Smooth muscle cell (in vitro differentiated cells): Measurements from ENCODE around the gene STRIP1. TPM values are rescaled to one million over a fixed set of nuclear protein-coding genes. Genes with fewer than 3 reads are reported as not detected.

ENCODE experiments used
- DNase-seq: peaks from one replicate; lab custom pipeline; 2025; ENCODE audit not compliant: unreplicated experiment; lab: John Stamatoyannopoulos, UW
- H2AFZ ChIP-seq: fragments of 200-600 bp; sonication (generic); 2 replicates; pipeline ENCODE4 v1.6.0; 2016; ENCODE audit warnings: antibody characterized with exemption, low read depth, mild to moderate bottlenecking
- H3F3A ChIP-seq: fragments of 200-600 bp; sonication (generic); 2 replicates; pipeline ENCODE4 v1.6.0; 2017; ENCODE audit warnings: antibody characterized with exemption, low read depth
- H3K27ac ChIP-seq: fragments of 200-600 bp; sonication (generic); 2 replicates; pipeline ENCODE4 v1.5.1; 2016; ENCODE audit warnings: low read depth, mild to moderate bottlenecking
- H3K27me3 ChIP-seq: fragments of 200-600 bp; sonication (generic); 2 replicates; pipeline ENCODE4 v1.6.1; 2016; ENCODE audit warnings: low read depth, mild to moderate bottlenecking
- H3K36me3 ChIP-seq: fragments of 200-600 bp; sonication (generic); 2 replicates; pipeline ENCODE4 v1.5.1; 2016; ENCODE audit warnings: low read depth
- H3K4me1 ChIP-seq: fragments of 200-600 bp; sonication (generic); 2 replicates; pipeline ENCODE4 v1.5.1; 2016; ENCODE audit warnings: low read depth
- H3K4me2 ChIP-seq: fragments of 200-600 bp; sonication (generic); 2 replicates; pipeline ENCODE4 v1.6.0; 2016; ENCODE audit warnings: mild to moderate bottlenecking
- H3K4me3 ChIP-seq: fragments of 200-600 bp; sonication (generic); 2 replicates; pipeline ENCODE4 v1.5.1; 2016; ENCODE audit warnings: mild to moderate bottlenecking
- H3K79me2 ChIP-seq: fragments of 200-600 bp; sonication (generic); 2 replicates; pipeline ENCODE4 v1.6.0; 2016; ENCODE audit warnings: low read depth, mild to moderate bottlenecking
- H3K9ac ChIP-seq: fragments of 200-600 bp; sonication (generic); 2 replicates; pipeline ENCODE4 v1.6.0; 2016; ENCODE audit warnings: low read depth
- H3K9me3 ChIP-seq: fragments of 200-600 bp; sonication (generic); replicated peaks from 2 replicates; pipeline ENCODE4 v1.5.1; 2016; ENCODE audit warnings: low read depth
- H4K20me1 ChIP-seq: fragments of 200-600 bp; sonication (generic); 2 replicates; pipeline ENCODE4 v1.6.0; 2016; ENCODE audit warnings: low read depth
- WGBS: methylation state at CpG from one replicate; pipeline ENCODE4 v1.1.7; 2016; ENCODE audit warnings: low lambda C conversion rate; 5-methylcytosine and 5-hydroxymethylcytosine counted together
- polyA plus RNA-seq: library from polyadenylated mRNA; unstranded; fragments of >200 nt; fragmentation: Nextera tagmentation; extraction: Ambion mirVana; gene quantifications from 2 replicates; pipeline ENCODE4 v1.2.1, GENCODE V29; 2016
- total RNA-seq: library from RNA; depleted of rRNA; stranded (reverse); fragments of >200 nt; gene quantifications from 2 replicates; pipeline ENCODE4 v1.2.3, GENCODE V29; 2014
- TF ChIP-seq, protein P1 (sequence below): fragments of 200-600 bp; sonication (generic); IDR thresholded peaks from 2 replicates; pipeline ENCODE4 v1.5.1; 2017; ENCODE audit warnings: borderline replicate concordance, mild to moderate bottlenecking, antibody characterized with exemption; ENCODE audit not compliant: insufficient read depth, poor library complexity, severe bottlenecking

Gene STRIP1
- total and polyA plus RNA-seq, 2 experiments from 2014 or later, result 22.5 to 31.2 TPM

DNA sequence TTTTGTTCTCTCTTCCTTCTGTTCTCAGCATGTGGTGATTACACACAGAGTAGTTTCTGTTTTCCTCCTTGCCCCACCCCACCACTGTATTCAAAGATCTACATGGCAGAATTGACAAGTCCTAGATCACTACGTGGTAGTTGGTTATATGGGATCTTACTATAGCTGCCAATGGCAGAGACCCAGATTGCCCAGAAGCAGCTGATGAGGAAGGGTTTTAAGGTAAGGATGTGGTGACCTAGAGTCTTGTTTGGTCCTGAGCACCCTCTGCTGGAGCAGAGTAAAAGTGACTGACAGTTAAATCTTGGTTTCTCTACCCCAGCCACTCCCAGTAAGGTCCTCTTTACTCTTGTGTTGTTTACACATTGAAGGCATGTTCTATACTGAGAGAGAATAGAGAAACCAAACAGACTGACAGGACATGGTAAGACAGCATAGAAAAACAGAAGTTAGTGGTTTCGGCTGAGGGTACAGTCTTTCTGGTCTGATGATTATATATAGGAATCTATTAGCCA lies 22.8 kb upstream of the STRIP1 start:
- DNase-seq, result no peak
- Histone ChIP-seq H3K27me3 (no peaks in the 10 kb centered on the region), H4K20me1 (peaks cover 30% of the 10 kb centered on the region), H3K4me2 (no peak overlapping the region), H3K4me3 (no peak overlapping the region), H3K79me2 (peaks cover 39% of the 10 kb centered on the region), H3K27ac (peak overlapping the region; percentile 76), H3K9me3 (no peaks in the 10 kb centered on the region), H3K9ac (peak overlapping the region; percentile 36), H2AFZ (no peak overlapping the region), H3K4me1 (peaks cover 11% of the 10 kb centered on the region), H3K36me3 (peaks cover 28% of the 10 kb centered on the region), H3F3A (peaks cover 12% of the 10 kb centered on the region)
- 48% methylated on average over 2 of the region's 2 CpGs for WGBS
- TF ChIP-seq, protein P1, sequence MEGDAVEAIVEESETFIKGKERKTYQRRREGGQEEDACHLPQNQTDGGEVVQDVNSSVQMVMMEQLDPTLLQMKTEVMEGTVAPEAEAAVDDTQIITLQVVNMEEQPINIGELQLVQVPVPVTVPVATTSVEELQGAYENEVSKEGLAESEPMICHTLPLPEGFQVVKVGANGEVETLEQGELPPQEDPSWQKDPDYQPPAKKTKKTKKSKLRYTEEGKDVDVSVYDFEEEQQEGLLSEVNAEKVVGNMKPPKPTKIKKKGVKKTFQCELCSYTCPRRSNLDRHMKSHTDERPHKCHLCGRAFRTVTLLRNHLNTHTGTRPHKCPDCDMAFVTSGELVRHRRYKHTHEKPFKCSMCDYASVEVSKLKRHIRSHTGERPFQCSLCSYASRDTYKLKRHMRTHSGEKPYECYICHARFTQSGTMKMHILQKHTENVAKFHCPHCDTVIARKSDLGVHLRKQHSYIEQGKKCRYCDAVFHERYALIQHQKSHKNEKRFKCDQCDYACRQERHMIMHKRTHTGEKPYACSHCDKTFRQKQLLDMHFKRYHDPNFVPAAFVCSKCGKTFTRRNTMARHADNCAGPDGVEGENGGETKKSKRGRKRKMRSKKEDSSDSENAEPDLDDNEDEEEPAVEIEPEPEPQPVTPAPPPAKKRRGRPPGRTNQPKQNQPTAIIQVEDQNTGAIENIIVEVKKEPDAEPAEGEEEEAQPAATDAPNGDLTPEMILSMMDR, result peak; percentile 52

DNA sequence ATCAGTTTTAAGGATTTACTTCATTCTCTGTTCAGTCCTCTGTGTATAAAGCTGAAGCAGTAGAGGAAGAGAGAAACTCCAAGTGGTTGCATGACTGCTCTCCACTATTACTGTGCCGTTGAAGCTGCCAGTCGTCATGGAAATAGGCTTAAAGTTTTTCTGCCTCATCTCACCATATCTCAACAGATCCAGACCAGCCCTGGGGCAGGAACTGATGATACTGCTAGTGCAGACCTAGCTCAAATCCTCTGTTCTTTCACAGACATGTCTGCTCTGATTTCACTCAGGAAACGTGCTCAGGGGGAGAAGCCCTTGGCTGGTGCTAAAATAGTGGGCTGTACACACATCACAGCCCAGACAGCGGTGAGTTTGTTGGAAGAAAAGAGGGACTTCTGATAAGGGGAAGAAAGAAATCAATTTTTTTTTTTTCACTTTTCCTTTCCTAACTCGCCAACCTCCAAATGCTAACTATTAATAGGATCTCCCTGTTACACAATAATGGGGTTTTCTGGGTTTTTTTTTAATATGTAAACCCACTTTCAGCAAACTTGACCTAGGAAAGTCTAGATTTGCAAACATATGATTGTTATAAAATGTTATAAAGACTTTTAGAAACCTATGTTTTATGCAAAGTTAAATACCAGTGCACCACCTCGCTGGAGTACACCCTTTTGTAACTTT lies 22.2 kb upstream of the STRIP1 start:
- peak overlapping the region; percentile 76 for H3K27ac ChIP-seq

DNA sequence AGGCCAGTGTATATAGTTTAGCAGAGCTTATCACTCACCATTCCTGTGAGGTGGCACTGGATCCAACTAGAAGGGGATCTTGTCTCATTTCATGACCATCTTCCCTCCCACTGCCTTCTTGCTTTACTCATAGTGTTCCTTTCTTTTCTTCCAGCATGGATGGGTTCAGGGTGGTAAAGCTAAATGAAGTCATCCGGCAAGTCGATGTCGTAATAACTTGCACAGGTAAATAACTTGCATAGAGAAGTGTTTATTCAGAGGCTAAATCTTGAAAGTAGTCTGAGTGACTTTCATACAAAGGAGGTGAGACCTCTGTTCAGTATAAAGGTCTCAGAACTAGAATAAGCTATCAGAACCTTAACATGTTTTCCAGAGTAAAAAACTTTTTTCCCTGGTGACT lies 16.6 kb upstream of the STRIP1 start:
- Histone ChIP-seq H3K4me2 (no peak overlapping the region), H3K27ac (no peak overlapping the region), H3K36me3 (peaks cover 62% of the 10 kb centered on the region), H3K4me1 (no peaks in the 10 kb centered on the region), H3K4me3 (no peak overlapping the region), H3F3A (peaks cover 24% of the 10 kb centered on the region), H4K20me1 (peaks cover 10% of the 10 kb centered on the region), H3K9ac (no peak overlapping the region), H3K9me3 (no peaks in the 10 kb centered on the region), H3K27me3 (no peaks in the 10 kb centered on the region), H2AFZ (no peak overlapping the region), H3K79me2 (peaks cover 7% of the 10 kb centered on the region)
- no peak for DNase-seq
- TF ChIP-seq, protein P1, result no peak
- WGBS, result 87% methylated on average over 3 of the region's 3 CpGs

More for the DNA sequence above, 22.2 kb upstream of the STRIP1 start:
- DNase-seq, result no peak
- H4K20me1 ChIP-seq, result peaks cover 24% of the 10 kb centered on the region
- WGBS, result 41% methylated on average over 6 of the region's 6 CpGs
- no peaks in the 10 kb centered on the region for H3K27me3 ChIP-seq
- H3K79me2 ChIP-seq, result peaks cover 32% of the 10 kb centered on the region
- H3K9ac ChIP-seq, result peak overlapping the region; percentile 36
- H3K36me3 ChIP-seq, result peaks cover 28% of the 10 kb centered on the region
- H3K4me1 ChIP-seq, result peaks cover 5% of the 10 kb centered on the region
- no peak overlapping the region for H3K4me3 ChIP-seq
- H3F3A ChIP-seq, result peaks cover 9% of the 10 kb centered on the region
- TF ChIP-seq, protein P1, result no peak
- no peaks in the 10 kb centered on the region for H3K9me3 ChIP-seq
- H2AFZ ChIP-seq, result no peak overlapping the region
- H3K4me2 ChIP-seq, result no peak overlapping the region
